AG04450 (cell line): ENCODE data around the gene COL5A1. TPM values are rescaled to one million over a fixed set of nuclear protein-coding genes. Genes with fewer than 3 reads are reported as not detected.

Experiments
- CTCF ChIA-PET: fragments of 300-600, 350-600 bp; formaldehyde crosslinking; extraction: SDS; loops from one replicate; lab custom pipeline; 2022; ENCODE audit warnings: antibody characterized with exemption, inconsistent platforms; lab: Charles Lee
- POLR2A ChIA-PET: fragments of 350-600 bp; formaldehyde crosslinking; extraction: SDS; loops from one replicate; lab custom pipeline; 2021; ENCODE audit warnings: antibody characterized with exemption, inconsistent platforms; lab: Yijun Ruan, JAX
- DNase-seq: peaks from one replicate; pipeline ENCODE4 v3.0.0-alpha.2; 2011; ENCODE audit warnings: low read depth, low spot score
- H3K27ac ChIP-seq: one replicate; pipeline ENCODE4 v1.5.1; 2012; ENCODE audit warnings: low read depth, low read length, control low read depth
- H3K27me3 ChIP-seq: one replicate; pipeline ENCODE4 v1.6.0; 2012; ENCODE audit warnings: low read length; ENCODE audit not compliant: control insufficient read depth, insufficient read depth
- H3K4me3 ChIP-seq: 2 replicates; pipeline ENCODE4 v1.5.1; 2011; ENCODE audit warnings: mild to moderate bottlenecking, low read depth, low read length, control low read depth
- H3K9me3 ChIP-seq: 2 replicates; pipeline ENCODE4 v1.5.1; 2012; ENCODE audit warnings: low read length; ENCODE audit not compliant: control insufficient read depth, insufficient read depth
- CTCF ChIP-seq: IDR thresholded peaks from 2 replicates; pipeline ENCODE4 v1.5.1; 2011; ENCODE audit warnings: low read depth, low read length, control low read depth, inconsistent platforms
- polyA plus RNA-seq: library from polyadenylated mRNA; depleted of rRNA; stranded (reverse); fragments of >200 nt; gene quantifications from 2 replicates; pipeline ENCODE4 v1.2.3, GENCODE V29; 2011

COL5A1 gene
- polyA plus RNA-seq, 1 experiment, result 73.3 TPM

GRCh38 chr9:134598884-134599245 lies 42.7 kb upstream of the COL5A1 start:
- no peak overlapping the region for H3K27ac ChIP-seq
- H3K27me3 ChIP-seq, result no peaks in the 10 kb centered on the region
- POLR2A ChIA-PET, result no interaction called here
- DNase-seq, result no peak
- no peak overlapping the region for H3K4me3 ChIP-seq
- peaks cover 10% of the 10 kb centered on the region for H3K9me3 ChIP-seq
- no peak for TF ChIP-seq CTCF
- CTCF ChIA-PET, result no interaction called here

GRCh38 chr9:134600371-134600770 lies 41.2 kb upstream of the COL5A1 start:
- H3K27ac ChIP-seq, result no peak overlapping the region
- H3K4me3 ChIP-seq, result no peak overlapping the region
- no peak for TF ChIP-seq CTCF
- DNase-seq, result no peak
- CTCF ChIA-PET, result interaction anchor here (1.3 kb wide), 1 partner anchor 150 kb away, joined by 3 read pairs; no protein-coding TSS in a partner anchor
- H3K27me3 ChIP-seq, result no peaks in the 10 kb centered on the region
- POLR2A ChIA-PET, result interaction anchor here (1.3 kb wide), 1 partner anchor 14 kb away, joined by 4 read pairs; no protein-coding TSS in a partner anchor
- peaks cover 10% of the 10 kb centered on the region for H3K9me3 ChIP-seq

GRCh38 chr9:134600836-134601638 lies 40.6 kb upstream of the COL5A1 start:
- H3K27ac ChIP-seq, result peak overlapping the region; percentile 21
- TF ChIP-seq CTCF, result no peak
- no peak for DNase-seq
- peaks cover 10% of the 10 kb centered on the region for H3K9me3 ChIP-seq
- H3K4me3 ChIP-seq, result no peak overlapping the region
- no peaks in the 10 kb centered on the region for H3K27me3 ChIP-seq
- POLR2A ChIA-PET, result interaction anchor here (1.3 kb wide), 1 partner anchor 15 kb away, joined by 4 read pairs; no protein-coding TSS in a partner anchor
- CTCF ChIA-PET, result interaction anchor here (1.1 to 1.3 kb wide), 2 partner anchors 151 to 153 kb away, joined by 3 to 5 read pairs; no protein-coding TSS in a partner anchor

GRCh38 chr9:134601764-134602163 lies 39.8 kb upstream of the COL5A1 start:
- Histone ChIP-seq H3K4me3 (no peak overlapping the region), H3K27ac (peak overlapping the region; percentile 97), H3K9me3 (peaks cover 10% of the 10 kb centered on the region), H3K27me3 (no peaks in the 10 kb centered on the region)
- no peak for TF ChIP-seq CTCF
- CTCF ChIA-PET, result interaction anchor here (1.1 kb wide), 1 partner anchor 154 kb away, joined by 5 read pairs; no protein-coding TSS in a partner anchor
- DNase-seq, result no peak
- POLR2A ChIA-PET, result interaction anchor here (0.8 to 1.7 kb wide), 10 partner anchors 16 to 145 kb away, joined by 3 to 10 read pairs (median 4); no protein-coding TSS in a partner anchor
